Inflammatory macrophage treated with lipopolysaccharide for 1 hour (primary cell): ENCODE measurements around the gene NME5.
"Not testable (repeated sequence)": the region's sequence is repeated elsewhere in the genome, so short reads cannot be mapped to it uniquely, and the experiment has no call there.

Experiments
- DNase-seq, 2 donors: peaks; one replicate each; pipeline ENCODE4 v3.0.0-alpha.2; 2020 to 2022

Gene NME5

GRCh38 chr5:138138949-138139780 is at the start of gene NME5:
Gene NME5, minus strand, starts transcription at chr5:138139428. Its CDS starts 648 bp downstream, at chr5:138138780.
- DNase-seq = no peak

- DNase-seq = no peak
Observed at GRCh38 chr5:138188626-138189025, 49.4 kb upstream of the NME5 start.

- DNase-seq = peak in 1 of 2 donors; percentile 9
Observed at GRCh38 chr5:138186002-138186447, 46.8 kb upstream of the NME5 start.

- no peak for DNase-seq
Observed at GRCh38 chr5:138182808-138183207, 43.6 kb upstream of the NME5 start.

GRCh38 chr5:138180841-138181240 is 41.6 kb upstream of the NME5 start:
- DNase-seq = no peak

GRCh38 chr5:138180183-138180782 is 41.1 kb upstream of the NME5 start:
- peak; percentile 84 to 88 for DNase-seq

- peak in 1 of 2 donors; percentile 15 for DNase-seq
Observed at GRCh38 chr5:138179277-138179857, 40.1 kb upstream of the NME5 start.

- DNase-seq = peak; percentile 94 to 96
Observed at GRCh38 chr5:138178516-138179276, 39.5 kb upstream of the NME5 start, which contains the start of the genes BRD8 and KIF20A. Gene BRD8, minus strand, starts transcription at chr5:138178630. Its CDS starts 16 bp downstream, at chr5:138178614. Gene KIF20A, plus strand, starts transcription at chr5:138179112. Its CDS starts 569 bp downstream, at chr5:138179681.

- peak; percentile 11 to 56 for DNase-seq
Observed at GRCh38 chr5:138177941-138178515, 38.8 kb upstream of the NME5 start.

GRCh38 chr5:138170299-138170698 is 31.1 kb upstream of the NME5 start:
- no peak for DNase-seq

GRCh38 chr5:138169124-138169523 is 29.9 kb upstream of the NME5 start:
- DNase-seq = no peak

GRCh38 chr5:138163721-138164120 is 24.5 kb upstream of the NME5 start:
- no peak for DNase-seq

GRCh38 chr5:138160706-138161105 is 21.5 kb upstream of the NME5 start:
- no peak for DNase-seq

- no peak for DNase-seq
Observed at GRCh38 chr5:138159666-138160065, 20.4 kb upstream of the NME5 start.

- DNase-seq = no peak
Observed at GRCh38 chr5:138157626-138158025, 18.4 kb upstream of the NME5 start.

- DNase-seq = not testable (repeated sequence)
Observed at GRCh38 chr5:138155977-138156376, 16.7 kb upstream of the NME5 start.

- DNase-seq = no peak
Observed at GRCh38 chr5:138149530-138149929, 10.3 kb upstream of the NME5 start.

- peak; percentile 20 to 23 for DNase-seq
Observed at GRCh38 chr5:138148811-138149210, 9.6 kb upstream of the NME5 start.

GRCh38 chr5:138143578-138143977 is 4.3 kb upstream of the NME5 start:
- not testable (repeated sequence) for DNase-seq

- DNase-seq = no peak
Observed at GRCh38 chr5:138141734-138142133, 2.5 kb upstream of the NME5 start.

- no peak for DNase-seq
Observed at GRCh38 chr5:138140268-138140667, 1.0 kb upstream of the NME5 start.

GRCh38 chr5:138139781-138140090 is 508 bp upstream of the NME5 start:
- peak; percentile 28 to 64 for DNase-seq

GRCh38 chr5:138132543-138132942 is 6.7 kb downstream of the NME5 start:
- DNase-seq = no peak
